Neuronal stem cell (in vitro differentiated cells): ENCODE measurements around the gene CCDC106.

ENCODE experiments used
- DNase-seq: peaks from one replicate; pipeline ENCODE4 v3.0.0-alpha.2; 2013; ENCODE audit warnings: low spot score
- H2AFZ ChIP-seq: one replicate; pipeline ENCODE4 v1.6.1; 2013; ENCODE audit warnings: mild to moderate bottlenecking, low read length, inconsistent platforms
- H2AK5ac ChIP-seq: 2 replicates; pipeline ENCODE4 v1.6.1; 2013; ENCODE audit warnings: low read depth, mild to moderate bottlenecking, inconsistent platforms, low read length, moderate library complexity, mixed read lengths
- H2BK120ac ChIP-seq: 2 replicates; pipeline ENCODE4 v1.6.1; 2013; ENCODE audit warnings: low read depth, mild to moderate bottlenecking, inconsistent platforms, low read length, moderate library complexity, mixed read lengths
- H2BK12ac ChIP-seq: one replicate; pipeline ENCODE4 v1.6.1; 2013; ENCODE audit warnings: low read length, inconsistent platforms
- H2BK15ac ChIP-seq: 2 replicates; pipeline ENCODE4 v1.6.1; 2013; ENCODE audit warnings: mild to moderate bottlenecking, low read length, inconsistent platforms, mixed read lengths
- H2BK5ac ChIP-seq: one replicate; pipeline ENCODE4 v1.6.1; 2013; ENCODE audit warnings: inconsistent platforms, mild to moderate bottlenecking, low read length, moderate library complexity
- H3K14ac ChIP-seq: one replicate; pipeline ENCODE4 v1.6.1; 2013; ENCODE audit warnings: low read length, inconsistent platforms
- H3K18ac ChIP-seq: 2 replicates; pipeline ENCODE4 v1.6.1; 2013; ENCODE audit warnings: low read length, inconsistent platforms
- H3K23ac ChIP-seq: 2 replicates; pipeline ENCODE4 v1.6.1; 2013; ENCODE audit warnings: low read depth, mild to moderate bottlenecking, mixed read lengths, low read length, inconsistent platforms; ENCODE audit not compliant: poor library complexity
- H3K27ac ChIP-seq: replicated peaks from 3 replicates; pipeline ENCODE4 v1.5.1; 2013; ENCODE audit warnings: low read length, inconsistent platforms
- H3K27me3 ChIP-seq, 3 experiments: 2 replicates each; pipeline ENCODE4 v1.6.1; 2013; ENCODE audit warnings: low read length in 3 of 3, mild to moderate bottlenecking in 2 of 3, inconsistent platforms in 1 of 3, low read depth in 1 of 3, mixed read lengths in 1 of 3, moderate library complexity in 1 of 3; ENCODE audit not compliant: control insufficient read depth in 3 of 3, insufficient read depth in 3 of 3
- H3K36me3 ChIP-seq, 2 donors: replicated peaks in 1 of 2; 2 replicates each; pipeline ENCODE4 v1.6.1; 2013; ENCODE audit warnings: low read length in 2 of 2; ENCODE audit not compliant: control insufficient read depth in 2 of 2, insufficient read depth in 2 of 2
- H3K4ac ChIP-seq: 2 replicates; pipeline ENCODE4 v1.6.1; 2013; ENCODE audit warnings: inconsistent platforms, mild to moderate bottlenecking, low read length, moderate library complexity
- H3K4me1 ChIP-seq, 2 donors: 1 replicate in 1 of 2; 2 replicates in 1 of 2; pipeline ENCODE4 v1.6.1; 2013; ENCODE audit warnings: low read length in 2 of 2, low read depth in 1 of 2; ENCODE audit not compliant: control insufficient read depth in 2 of 2, insufficient read depth in 1 of 2
- H3K4me2 ChIP-seq: one replicate; pipeline ENCODE4 v1.6.1; 2013; ENCODE audit warnings: mild to moderate bottlenecking, low read length, inconsistent platforms; ENCODE audit not compliant: insufficient read depth, poor library complexity, severe bottlenecking
- H3K4me3 ChIP-seq, 2 donors: 2 replicates each; pipeline ENCODE4 v1.5.1; 2013; ENCODE audit warnings: low read length in 2 of 2, mild to moderate bottlenecking in 2 of 2, inconsistent platforms in 1 of 2, moderate library complexity in 1 of 2
- H3K79me1 ChIP-seq: one replicate; pipeline ENCODE4 v1.6.1; 2013; ENCODE audit warnings: low read depth, mild to moderate bottlenecking, inconsistent platforms, low read length, moderate library complexity
- H3K9ac ChIP-seq: one replicate; pipeline ENCODE4 v1.6.1; 2013; ENCODE audit warnings: mild to moderate bottlenecking, low read depth, low read length, inconsistent platforms; ENCODE audit not compliant: poor library complexity
- H3K9me3 ChIP-seq, 2 donors: replicated peaks in 1 of 2; 2 replicates each; pipeline versions ENCODE3 to v1.6.1; 2013; ENCODE audit warnings: low read length in 2 of 2, mild to moderate bottlenecking in 2 of 2, inconsistent platforms in 1 of 2, low read depth in 1 of 2, mixed read lengths in 1 of 2, moderate library complexity in 1 of 2; ENCODE audit not compliant: control insufficient read depth in 2 of 2, insufficient read depth in 1 of 2
- H4K8ac ChIP-seq: one replicate; pipeline ENCODE4 v1.6.1; 2013; ENCODE audit warnings: low read depth, mild to moderate bottlenecking, inconsistent platforms, low read length, moderate library complexity
- H4K91ac ChIP-seq: one replicate; pipeline ENCODE4 v1.6.1; 2013; ENCODE audit warnings: low read length, low read depth, mild to moderate bottlenecking, inconsistent platforms; ENCODE audit not compliant: poor library complexity
- WGBS, 2 donors: extraction: QIAGEN DNeasy Blood & Tissue Kit; methylation state at CpG; one replicate each; pipeline ENCODE4 v1.1.7; 2013; ENCODE audit warnings: missing lambda C conversion rate in 2 of 2, mixed read lengths in 1 of 2; ENCODE audit not compliant: insufficient read length in 2 of 2, insufficient replicate concordance in 1 of 2; ENCODE audit errors: extremely low coverage in 2 of 2; 5-methylcytosine and 5-hydroxymethylcytosine counted together

The CCDC106 gene

GRCh38 chr19:55621673-55622231 is 26.3 kb upstream of the CCDC106 start:
- H2AFZ ChIP-seq = no peak overlapping the region
- H3K27me3 ChIP-seq = no peaks in the 10 kb centered on the region
- no peak overlapping the region for H3K9ac ChIP-seq
- no peak overlapping the region for H3K18ac ChIP-seq
- no peak overlapping the region for H2BK120ac ChIP-seq
- no peak for DNase-seq
- peaks cover 20 to 42% of the 10 kb centered on the region in 2 donors for H3K36me3 ChIP-seq
- H2BK15ac ChIP-seq = no peak overlapping the region
- no peak overlapping the region for H3K4ac ChIP-seq
- H3K79me1 ChIP-seq = no peaks in the 10 kb centered on the region
- no peak overlapping the region for H3K4me2 ChIP-seq
- no peak overlapping the region for H4K91ac ChIP-seq
- H3K4me1 ChIP-seq = peaks cover 0 to 6% of the 10 kb centered on the region in 2 donors
- WGBS, 2 donors = no CpG with 5 or more reads among the region's 55 CpGs
- H3K23ac ChIP-seq = no peak overlapping the region
- peak overlapping the region in 1 of 2 donors; percentile 48 for H3K4me3 ChIP-seq
- H3K14ac ChIP-seq = no peak overlapping the region
- H4K8ac ChIP-seq = no peak overlapping the region
- no peak overlapping the region for H2AK5ac ChIP-seq
- no peak overlapping the region for H2BK12ac ChIP-seq
- no peak overlapping the region for H2BK5ac ChIP-seq
- no peaks in the 10 kb centered on the region for H3K9me3 ChIP-seq
- H3K27ac ChIP-seq = no peak overlapping the region

GRCh38 chr19:55622242-55622969 is 25.6 kb upstream of the CCDC106 start:
- no peak for DNase-seq
- Histone ChIP-seq H2BK5ac (no peak overlapping the region), H2BK12ac (no peak overlapping the region), H4K91ac (no peak overlapping the region), H2AK5ac (no peak overlapping the region), H3K4me2 (no peak overlapping the region), H2BK120ac (no peak overlapping the region), H3K4me1 (peaks cover 0 to 6% of the 10 kb centered on the region in 2 donors), H3K4me3 (no peak overlapping the region), H3K23ac (no peak overlapping the region), H3K9me3 (no peaks in the 10 kb centered on the region), H3K27ac (no peak overlapping the region), H3K4ac (no peak overlapping the region), H3K27me3 (no peaks in the 10 kb centered on the region), H4K8ac (no peak overlapping the region), H3K14ac (no peak overlapping the region), H3K18ac (no peak overlapping the region), H3K9ac (no peak overlapping the region), H2AFZ (no peak overlapping the region), H2BK15ac (no peak overlapping the region), H3K79me1 (no peaks in the 10 kb centered on the region), H3K36me3 (peaks cover 16 to 36% of the 10 kb centered on the region in 2 donors)
- no CpG with 5 or more reads among the region's 40 CpGs for WGBS, 2 donors

GRCh38 chr19:55623130-55623529 is 24.9 kb upstream of the CCDC106 start:
- H4K8ac ChIP-seq = no peak overlapping the region
- H2BK15ac ChIP-seq = no peak overlapping the region
- no peak overlapping the region for H2BK5ac ChIP-seq
- H3K18ac ChIP-seq = no peak overlapping the region
- H2AFZ ChIP-seq = no peak overlapping the region
- H3K9me3 ChIP-seq = no peaks in the 10 kb centered on the region
- H3K14ac ChIP-seq = no peak overlapping the region
- H2BK120ac ChIP-seq = no peak overlapping the region
- no peak overlapping the region for H3K4me2 ChIP-seq
- no peak for DNase-seq
- peaks cover 13 to 30% of the 10 kb centered on the region in 2 donors for H3K36me3 ChIP-seq
- H4K91ac ChIP-seq = no peak overlapping the region
- no peak overlapping the region for H3K9ac ChIP-seq
- H3K79me1 ChIP-seq = no peaks in the 10 kb centered on the region
- no peak overlapping the region for H2AK5ac ChIP-seq
- no peak overlapping the region for H2BK12ac ChIP-seq
- H3K27ac ChIP-seq = no peak overlapping the region
- no peak overlapping the region for H3K4me3 ChIP-seq
- H3K4me1 ChIP-seq = peaks cover 0 to 6% of the 10 kb centered on the region in 2 donors
- no peak overlapping the region for H3K23ac ChIP-seq
- no peaks in the 10 kb centered on the region for H3K27me3 ChIP-seq
- no peak overlapping the region for H3K4ac ChIP-seq
- no CpG with 5 or more reads among the region's 7 CpGs for WGBS, 2 donors

- no CpG with 5 or more reads among the region's 7 CpGs for WGBS, 2 donors
- Histone ChIP-seq H3K27ac (no peak overlapping the region), H2BK120ac (no peak overlapping the region), H2BK15ac (no peak overlapping the region), H3K9ac (no peak overlapping the region), H2AK5ac (no peak overlapping the region), H3K18ac (no peak overlapping the region), H3K4me2 (peak overlapping the region; percentile 26), H3K4me1 (peaks cover 0 to 6% of the 10 kb centered on the region in 2 donors), H2BK12ac (no peak overlapping the region), H3K14ac (no peak overlapping the region), H3K27me3 (no peaks in the 10 kb centered on the region), H3K4me3 (peak overlapping the region; percentile 65 to 79), H3K9me3 (no peaks in the 10 kb centered on the region), H2BK5ac (no peak overlapping the region), H4K91ac (no peak overlapping the region), H2AFZ (no peak overlapping the region), H3K36me3 (peaks cover 13 to 26% of the 10 kb centered on the region in 2 donors), H3K4ac (no peak overlapping the region), H3K23ac (no peak overlapping the region), H4K8ac (no peak overlapping the region), H3K79me1 (no peaks in the 10 kb centered on the region)
- DNase-seq = no peak
Observed at GRCh38 chr19:55623561-55623960, 24.5 kb upstream of the CCDC106 start.
